K562 (cell line): ENCODE results near the gene PTPRM. TPM values are rescaled to one million over a fixed set of nuclear protein-coding genes. Genes with fewer than 3 reads are reported as not detected.

ENCODE experiments used
- ATAC-seq: fragments of 200-7000 bp; cut with Tn5 transposase; 3 replicates; pipeline ENCODE4 v1.9.1; 2020; ENCODE audit warnings: moderate library complexity
- BruUV-seq: library from RNA; stranded (reverse); fragments of 400-500 nt; replicated peaks from 2 replicates; lab custom pipeline; 2021; lab: Mats Ljungman, UMichigan
- CTCF ChIA-PET: fragments of 300-600 bp; formaldehyde crosslinking; extraction: SDS; loops from one replicate; lab custom pipeline; 2021; ENCODE audit warnings: low intra/inter-chr PET ratio; lab: Yijun Ruan, JAX
- POLR2A ChIA-PET: fragments of 300-600, 350-650 bp; sonication (Branson Sonifier 250); formaldehyde crosslinking; extraction: SDS; loops from one replicate; lab custom pipeline; 2021; ENCODE audit warnings: antibody characterized with exemption, inconsistent platforms; lab: Yijun Ruan, JAX
- DNase-seq, 4 experiments: peaks; one replicate each; pipeline versions ENCODE4 v3.0.0 to v3.0.0-alpha.2; 2011 to 2018; ENCODE audit warnings: low spot score in 3 of 4, mixed read lengths in 3 of 4; ENCODE audit errors: extremely low read depth in 1 of 4
- FAIRE-seq: peaks from 2 replicates; lab custom pipeline; 2011; peaks lifted over from hg19 to GRCh38; lab: Jason Lieb, UNC
- H2AFZ ChIP-seq: 2 replicates; pipeline ENCODE4 v1.6.0; 2011; ENCODE audit warnings: low read depth, low read length, control low read depth, inconsistent platforms
- H3K27ac ChIP-seq: fragments of 200-600 bp; 3 replicates; pipeline ENCODE4 v1.8.0; 2011; ENCODE audit warnings: low read depth, mild to moderate bottlenecking, control low read depth, inconsistent platforms, low read length, moderate library complexity, mixed read lengths; ENCODE audit errors: extremely low read depth
- H3K27me3 ChIP-seq, 2 experiments: fragments of 300-600 bp in 1 of 2; 2 replicates in 1 of 2; 3 replicates in 1 of 2; pipeline versions ENCODE4 v1.6.0 to v1.8.0; 2011; ENCODE audit warnings: inconsistent platforms in 2 of 2, low read length in 2 of 2, mild to moderate bottlenecking in 1 of 2, mixed read lengths in 1 of 2, moderate library complexity in 1 of 2; ENCODE audit not compliant: control insufficient read depth in 2 of 2, insufficient read depth in 2 of 2
- H3K36me3 ChIP-seq: fragments of 300-600 bp; 3 replicates; pipeline ENCODE4 v1.8.0; 2011; ENCODE audit warnings: mild to moderate bottlenecking, low read length, inconsistent platforms; ENCODE audit not compliant: control insufficient read depth, insufficient read depth
- H3K4me1 ChIP-seq, 2 experiments: fragments of 200-600 bp in 1 of 2; replicated peaks in 1 of 2; 2 replicates in 1 of 2; 3 replicates in 1 of 2; pipeline versions ENCODE4 v1.5.1 to v1.8.0; 2011; ENCODE audit warnings: inconsistent platforms in 2 of 2, low read length in 2 of 2, mild to moderate bottlenecking in 1 of 2, mixed read lengths in 1 of 2, moderate library complexity in 1 of 2; ENCODE audit not compliant: control insufficient read depth in 2 of 2, insufficient read depth in 2 of 2
- H3K4me2 ChIP-seq: 2 replicates; pipeline ENCODE4 v1.6.1; 2011; ENCODE audit warnings: low read length, control low read depth, inconsistent platforms, mixed read lengths; ENCODE audit not compliant: insufficient read depth
- H3K4me3 ChIP-seq: fragments of 200-600 bp; sonication (generic), shearing (Covaris generic); 2 replicates; pipeline ENCODE4 v1.5.1; 2016; ENCODE audit warnings: control low read depth, inconsistent platforms
- H3K79me2 ChIP-seq: fragments of 200-600 bp; 3 replicates; pipeline ENCODE4 v1.8.0; 2011; ENCODE audit warnings: low read length, inconsistent platforms; ENCODE audit not compliant: control insufficient read depth, insufficient read depth
- H3K9ac ChIP-seq, 2 experiments: 2 replicates each; pipeline versions ENCODE4 v1.6.0 to v1.6.1; 2011; ENCODE audit warnings: low read depth in 2 of 2, low read length in 2 of 2, control low read depth in 1 of 2, inconsistent platforms in 1 of 2, mild to moderate bottlenecking in 1 of 2, mixed read lengths in 1 of 2; ENCODE audit not compliant: insufficient read depth in 1 of 2
- H3K9me1 ChIP-seq: one replicate; pipeline ENCODE4 v1.6.0; 2011; ENCODE audit warnings: inconsistent platforms, mild to moderate bottlenecking, low read length, moderate library complexity; ENCODE audit not compliant: control insufficient read depth, insufficient read depth
- H3K9me3 ChIP-seq: replicated peaks from 2 replicates; pipeline ENCODE4 v1.5.1; 2011; ENCODE audit warnings: low read depth, low read length, inconsistent platforms; ENCODE audit not compliant: control insufficient read depth, insufficient read depth
- H4K20me1 ChIP-seq: replicated peaks from 2 replicates; pipeline ENCODE4 v1.6.1; 2011; ENCODE audit warnings: low read length, inconsistent platforms, mixed read lengths; ENCODE audit not compliant: control insufficient read depth, insufficient read depth
- HDAC3 ChIP-seq: fragments of 450-650 bp; IDR thresholded peaks from 2 replicates; pipeline ENCODE4 v1.6.1; 2018; ENCODE audit warnings: borderline replicate concordance, mild to moderate bottlenecking, moderate library complexity; ENCODE audit not compliant: partially characterized antibody
- HSF4 ChIP-seq: fragments of 250-450 bp; sonication (Bioruptor Pico); IDR thresholded peaks from 2 replicates; pipeline ENCODE4 v2.1.2; 2022; ENCODE audit warnings: mild to moderate bottlenecking, moderate library complexity, borderline replicate concordance
- SIN3A ChIP-seq, 2 experiments: fragments of 150-350 bp in 1 of 2; IDR thresholded peaks; 2 replicates each; pipeline ENCODE4 v1.6.1; 2011 to 2016; ENCODE audit warnings: borderline replicate concordance in 2 of 2, low read depth in 2 of 2, low read length in 2 of 2, mild to moderate bottlenecking in 2 of 2, moderate library complexity in 2 of 2; ENCODE audit not compliant: control insufficient read depth in 1 of 2
- SMAD2 ChIP-seq: fragments of 150-350 bp; IDR thresholded peaks from 2 replicates; pipeline ENCODE4 v1.6.1; 2014; ENCODE audit warnings: low read depth, mild to moderate bottlenecking, low read length
- SREBF1 ChIP-seq: fragments of 150-350 bp; IDR thresholded peaks from 2 replicates; pipeline ENCODE4 v1.6.1; 2014; ENCODE audit warnings: antibody characterized with exemption, low read depth, low read length, borderline replicate concordance
- TCF7L2 ChIP-seq: fragments of 150-350 bp; IDR thresholded peaks from 2 replicates; pipeline ENCODE4 v1.6.1; 2016; ENCODE audit warnings: low read depth, mild to moderate bottlenecking, low read length, moderate library complexity
- TEAD1 ChIP-seq, 2 experiments: fragments of 450-650 bp in 1 of 2; sonication (generic) in 1 of 2; formaldehyde crosslinking; IDR thresholded peaks; 2 replicates each; pipeline versions ENCODE4 v1.4.0 to v1.8.0; 2020 to 2022; ENCODE audit warnings: mild to moderate bottlenecking in 2 of 2, missing genetic modification reagents in 1 of 2
- XRCC4 ChIP-seq: IDR thresholded peaks from one replicate; pipeline ENCODE4 v1.6.1; 2011; ENCODE audit not compliant: insufficient read depth, insufficient read length; ENCODE audit errors: extremely low read depth
- ZNF239 ChIP-seq: fragments of 250-450 bp; sonication (Bioruptor Pico); IDR thresholded peaks from 2 replicates; pipeline ENCODE4 v1.4.0; 2020; ENCODE audit warnings: mild to moderate bottlenecking
- ZNF282 ChIP-seq: sonication (generic); formaldehyde crosslinking; IDR thresholded peaks from 2 replicates; pipeline ENCODE4 v1.8.1; 2023; ENCODE audit warnings: missing genetic modification reagents
- WGBS: fragments of 100-300 bp; shearing (Covaris generic); methylation state at CpG from one replicate; pipeline ENCODE4 v1.1.6; 2016; ENCODE audit warnings: low coverage, mixed read lengths; ENCODE audit not compliant: insufficient coverage; ENCODE audit errors: missing lambda C conversion rate; 5-methylcytosine and 5-hydroxymethylcytosine counted together
- in situ Hi-C: fragments of 300-500 bp; cut with MboI; formaldehyde crosslinking; loops from 4 replicates; pipeline ENCODE4 v1.15.0; 2018; ENCODE audit warnings: inconsistent platforms, mixed read lengths
- intact Hi-C: fragments of 100-400 bp; cut with micrococcal nuclease; formaldehyde crosslinking; loops from 2 replicates; pipeline ENCODE4 v1.14.2; 2022
- polyA plus RNA-seq, 8 experiments: library from polyadenylated mRNA; depleted of rRNA in 4 of 8; stranded (reverse) in 5 of 8; unstranded in 3 of 8; fragments of >200 nt; fragmentation: Nextera tagmentation in 2 of 8; fragmentation: Illumina TruSeq in 1 of 8; extraction: Ambion mirVana in 2 of 8; extraction: Trizol in 1 of 8; gene quantifications; 2 replicates each; pipeline versions ENCODE4 v1.2.1 to v1.2.3, GENCODE V29; 2011 to 2014; ENCODE audit warnings: inconsistent platforms in 1 of 8, missing spikeins in 1 of 8
- total RNA-seq, 7 experiments: library from RNA; depleted of rRNA in 6 of 7; stranded (reverse); fragments of >200 nt in 6 of 7; fragmentation: Illumina TruSeq in 2 of 7; extraction: Trizol in 2 of 7; gene quantifications; 2 replicates each; pipeline versions ENCODE4 v1.2.1 to v1.2.3, GENCODE V29; 2011 to 2021; ENCODE audit warnings: low replicate concordance in 1 of 7

PTPRM gene
- total and polyA plus RNA-seq, 9 of the 15 experiments (the other 6 are each of a cell fraction or from before 2014, with no cell fraction given), result 0.03 to 0.16 (median 0.08) TPM; not detected in 3

DNA sequence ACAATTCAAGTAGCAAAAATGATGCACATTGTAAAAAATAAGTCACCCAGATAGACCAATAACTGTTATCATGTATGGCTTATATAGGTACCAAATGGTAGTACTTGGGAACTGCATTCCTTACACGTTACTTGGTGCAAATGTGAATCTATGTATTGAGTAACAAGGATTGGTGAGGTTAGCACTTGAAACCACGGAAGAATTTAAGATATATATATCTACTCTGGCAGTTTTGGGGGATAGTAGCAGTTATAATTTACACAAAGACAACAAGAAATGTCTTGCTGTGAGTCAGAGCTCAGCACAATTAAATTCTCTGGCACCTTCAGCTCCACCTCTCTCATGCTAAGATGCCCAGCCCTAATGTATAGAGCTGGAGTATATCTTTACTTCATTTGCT, 682.7 kb downstream of the PTPRM start:
- no peaks in the 10 kb centered on the region for H3K9me1 ChIP-seq
- H3K79me2 ChIP-seq, result no peaks in the 10 kb centered on the region
- intact Hi-C loops, result no loop called here
- H3K9ac ChIP-seq, result no peak overlapping the region
- H3K4me2 ChIP-seq, result no peak overlapping the region
- in situ Hi-C loops, result no loop called here
- no peaks in the 10 kb centered on the region for H3K4me1 ChIP-seq
- no peaks in the 10 kb centered on the region for H3K36me3 ChIP-seq
- DNase-seq (no peak), FAIRE-seq (no peak), ATAC-seq (no peak)
- no TSS peak for BruUV-seq
- WGBS, result 2% methylated on average over 2 of the region's 2 CpGs
- ChIA-PET CTCF (no interaction called here), POLR2A (interaction anchor here (0.9 kb wide), 1 partner anchor 29 kb away, joined by 3 read pairs; no protein-coding TSS in a partner anchor)
- H3K27ac ChIP-seq, result no peak overlapping the region
- no peaks in the 10 kb centered on the region for H4K20me1 ChIP-seq
- H3K9me3 ChIP-seq, result no peaks in the 10 kb centered on the region
- no peak overlapping the region for H3K4me3 ChIP-seq
- peaks cover 9 to 13% of the 10 kb centered on the region in 2 experiments; a peak in 3 of 5 replicates for H3K27me3 ChIP-seq
- no peak overlapping the region for H2AFZ ChIP-seq
- TF ChIP-seq ZNF282 (no peak), ZNF239 (CRISPR knock-in tag) (no peak), HDAC3 (no peak), XRCC4 (no peak), SMAD2 (no peak), SIN3A (IDR thresholded peaks at IDR 0.05; ENCODE audit: borderline replicate concordance in 2 of 2, control insufficient read depth in 1 of 2, low read depth in 2 of 2, low read length in 2 of 2) (no peak), SREBF1 (no peak), TEAD1 (CRISPR knock-in tag; IDR thresholded peaks at IDR 0.05) (no peak), TCF7L2 (no peak), HSF4 (CRISPR knock-in tag) (no peak)
